ENCODE data around the gene CDX1. TPM values are rescaled to one million over a fixed set of nuclear protein-coding genes. Genes with fewer than 3 reads are reported as not detected.

CDX1 gene
- total and polyA plus RNA-seq, 9 donors: 0.12 to 6.0 (median 0.32) TPM

DNA sequence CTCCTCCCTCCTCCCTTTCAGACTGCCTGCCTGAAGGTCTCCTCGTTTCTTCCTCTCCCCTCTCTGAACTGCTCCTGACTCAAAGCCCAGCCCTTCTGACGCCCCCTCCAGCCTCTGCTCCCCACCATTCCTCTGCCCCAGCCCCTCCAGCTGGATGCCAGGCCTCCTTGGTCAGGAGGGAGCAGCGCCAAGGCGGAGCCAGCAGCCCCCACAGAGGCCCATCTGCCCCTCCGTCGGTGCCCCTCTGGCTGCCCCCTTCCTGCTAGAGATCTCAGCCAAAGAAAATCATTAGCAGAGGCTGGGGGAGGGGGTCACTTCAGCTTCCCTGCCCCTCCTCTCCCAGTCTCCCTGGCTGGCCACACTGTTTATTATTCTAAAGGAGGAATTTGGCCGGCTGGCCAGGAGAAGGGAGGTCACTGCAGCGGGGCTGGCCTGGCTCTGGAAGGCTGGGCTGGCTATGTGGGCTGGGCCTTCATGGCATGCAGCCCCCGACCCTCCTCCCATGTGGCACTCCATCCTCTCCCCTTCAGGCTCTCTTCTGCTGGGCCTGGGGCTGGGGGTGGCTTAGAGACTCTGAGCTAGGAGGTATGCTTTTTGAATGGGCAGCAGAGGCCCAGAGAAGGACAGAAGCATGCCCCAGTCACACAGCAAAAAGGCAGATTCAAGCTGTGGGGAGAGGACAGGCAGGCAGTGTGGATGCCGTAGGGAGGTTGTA is 27.9 kb upstream of the CDX1 start:
- Histone ChIP-seq H3K27ac (ENCODE audit: low read length) (peak overlapping the region; percentile 65), H3K4me3 (ENCODE audit: low read length) (no peak overlapping the region), H3K36me3 (ENCODE audit: control insufficient read depth, insufficient read depth, low read length) (peaks cover 13% of the 10 kb centered on the region), H3K9me3 (replicated peaks; ENCODE audit: control insufficient read depth, low read depth, low read length) (no peaks in the 10 kb centered on the region), H3K4me1 (ENCODE audit: control insufficient read depth, insufficient read depth, low read length) (peaks cover 64% of the 10 kb centered on the region), H3K27me3 (ENCODE audit: control insufficient read depth, insufficient read depth, low read length) (no peaks in the 10 kb centered on the region)
- peak; percentile 83 for DNase-seq
- 17% methylated on average over 5 of the region's 10 CpGs for WGBS (ENCODE audit: insufficient coverage)

DNA sequence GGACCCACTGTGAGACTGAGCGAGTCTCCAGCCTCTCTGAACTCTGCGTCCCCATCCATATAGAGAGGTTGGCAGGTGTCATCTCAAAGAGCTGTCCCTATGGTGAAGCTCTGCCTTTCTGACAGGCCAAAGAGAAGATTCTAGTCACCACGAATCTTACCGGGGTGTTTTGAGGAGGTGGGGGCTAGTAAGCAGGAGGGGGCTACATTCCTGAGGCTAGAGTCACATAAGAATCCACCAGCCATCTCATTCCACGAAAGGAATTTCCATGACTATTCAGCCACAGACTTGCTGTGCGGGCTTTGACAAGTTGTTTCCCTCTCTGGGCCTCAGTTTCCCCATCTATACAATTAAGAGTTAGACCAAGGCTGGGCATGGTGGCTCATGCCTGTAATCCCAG is 27.2 kb upstream of the CDX1 start:
- peaks cover 10% of the 10 kb centered on the region for H3K36me3 ChIP-seq (ENCODE audit: control insufficient read depth, insufficient read depth, low read length)
- peak overlapping the region; percentile 36 for H3K27ac ChIP-seq (ENCODE audit: low read length)
- 50% methylated on average over 3 of the region's 6 CpGs for WGBS (ENCODE audit: insufficient coverage)
- no peak for DNase-seq
- H3K4me1 ChIP-seq (ENCODE audit: control insufficient read depth, insufficient read depth, low read length): peaks cover 71% of the 10 kb centered on the region
- H3K4me3 ChIP-seq (ENCODE audit: low read length): no peak overlapping the region
- H3K9me3 ChIP-seq (replicated peaks; ENCODE audit: control insufficient read depth, low read depth, low read length): no peaks in the 10 kb centered on the region
- no peaks in the 10 kb centered on the region for H3K27me3 ChIP-seq (ENCODE audit: control insufficient read depth, insufficient read depth, low read length)

DNA sequence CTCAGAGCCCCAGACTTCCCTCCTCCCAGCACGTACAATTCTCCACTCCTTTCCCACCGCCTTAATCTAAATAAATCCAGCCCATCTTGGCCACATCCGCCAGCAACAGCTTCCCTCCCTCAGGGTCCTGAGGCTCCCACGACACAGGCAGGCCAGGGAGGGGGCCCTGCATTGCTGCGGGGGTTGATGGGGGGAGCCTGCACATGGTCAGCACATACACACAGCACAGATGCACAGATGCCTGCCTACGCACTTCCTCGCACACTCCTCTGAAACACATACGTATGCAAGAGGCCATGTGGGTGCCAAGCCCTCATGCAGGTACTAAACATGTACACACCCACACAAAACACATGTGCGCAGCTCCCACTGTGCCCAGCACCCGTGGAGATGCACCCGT is 25.7 kb upstream of the CDX1 start:
- no peak overlapping the region for H3K4me3 ChIP-seq (ENCODE audit: low read length)
- peaks cover 6% of the 10 kb centered on the region for H3K36me3 ChIP-seq (ENCODE audit: control insufficient read depth, insufficient read depth, low read length)
- no peaks in the 10 kb centered on the region for H3K27me3 ChIP-seq (ENCODE audit: control insufficient read depth, insufficient read depth, low read length)
- H3K4me1 ChIP-seq (ENCODE audit: control insufficient read depth, insufficient read depth, low read length): peaks cover 81% of the 10 kb centered on the region
- H3K27ac ChIP-seq (ENCODE audit: low read length): peak overlapping the region; percentile 88
- 27% methylated on average over 6 of the region's 11 CpGs for WGBS (ENCODE audit: insufficient coverage)
- peak; percentile 76 for DNase-seq
- no peaks in the 10 kb centered on the region for H3K9me3 ChIP-seq (replicated peaks; ENCODE audit: control insufficient read depth, low read depth, low read length)

DNA sequence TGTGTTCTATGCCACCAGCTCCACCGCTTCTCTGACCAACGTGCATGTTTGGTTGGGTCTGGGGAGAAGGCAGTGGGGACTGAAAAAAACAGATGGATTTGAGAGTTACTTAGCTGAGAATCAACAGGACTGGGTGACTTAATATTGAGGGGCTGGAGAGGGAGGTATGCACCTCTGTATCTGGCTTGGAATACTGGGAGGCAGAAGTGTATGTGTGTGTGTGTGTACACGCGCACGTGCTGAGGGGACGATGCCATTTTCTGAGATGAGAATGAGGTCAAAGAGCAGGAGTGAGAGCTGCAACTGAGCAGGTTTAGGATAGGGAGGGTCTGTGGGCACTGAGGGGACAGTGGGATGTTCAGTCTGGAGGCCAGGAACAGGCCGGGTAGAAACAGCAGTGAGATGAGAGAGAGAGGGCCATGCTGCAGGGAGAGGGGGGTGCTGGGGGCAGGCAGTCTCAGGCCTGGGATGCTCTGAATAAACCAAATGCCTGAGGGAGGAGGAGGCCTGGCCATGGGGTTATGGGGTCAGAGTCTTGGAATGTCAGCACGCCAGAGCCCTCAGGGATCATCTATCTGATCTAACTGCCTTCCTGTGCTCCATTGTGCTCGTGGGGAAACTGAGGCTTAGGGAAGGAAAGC is 24.9 kb upstream of the CDX1 start:
- H3K9me3 ChIP-seq (replicated peaks; ENCODE audit: control insufficient read depth, low read depth, low read length): no peaks in the 10 kb centered on the region
- no peaks in the 10 kb centered on the region for H3K27me3 ChIP-seq (ENCODE audit: control insufficient read depth, insufficient read depth, low read length)
- peaks cover 6% of the 10 kb centered on the region for H3K36me3 ChIP-seq (ENCODE audit: control insufficient read depth, insufficient read depth, low read length)
- H3K4me3 ChIP-seq (ENCODE audit: low read length): no peak overlapping the region
- no peak for DNase-seq
- peak overlapping the region; percentile 71 for H3K27ac ChIP-seq (ENCODE audit: low read length)
- peaks cover 81% of the 10 kb centered on the region for H3K4me1 ChIP-seq (ENCODE audit: control insufficient read depth, insufficient read depth, low read length)
- WGBS (ENCODE audit: insufficient coverage): 45% methylated on average over 9 of the region's 9 CpGs

DNA sequence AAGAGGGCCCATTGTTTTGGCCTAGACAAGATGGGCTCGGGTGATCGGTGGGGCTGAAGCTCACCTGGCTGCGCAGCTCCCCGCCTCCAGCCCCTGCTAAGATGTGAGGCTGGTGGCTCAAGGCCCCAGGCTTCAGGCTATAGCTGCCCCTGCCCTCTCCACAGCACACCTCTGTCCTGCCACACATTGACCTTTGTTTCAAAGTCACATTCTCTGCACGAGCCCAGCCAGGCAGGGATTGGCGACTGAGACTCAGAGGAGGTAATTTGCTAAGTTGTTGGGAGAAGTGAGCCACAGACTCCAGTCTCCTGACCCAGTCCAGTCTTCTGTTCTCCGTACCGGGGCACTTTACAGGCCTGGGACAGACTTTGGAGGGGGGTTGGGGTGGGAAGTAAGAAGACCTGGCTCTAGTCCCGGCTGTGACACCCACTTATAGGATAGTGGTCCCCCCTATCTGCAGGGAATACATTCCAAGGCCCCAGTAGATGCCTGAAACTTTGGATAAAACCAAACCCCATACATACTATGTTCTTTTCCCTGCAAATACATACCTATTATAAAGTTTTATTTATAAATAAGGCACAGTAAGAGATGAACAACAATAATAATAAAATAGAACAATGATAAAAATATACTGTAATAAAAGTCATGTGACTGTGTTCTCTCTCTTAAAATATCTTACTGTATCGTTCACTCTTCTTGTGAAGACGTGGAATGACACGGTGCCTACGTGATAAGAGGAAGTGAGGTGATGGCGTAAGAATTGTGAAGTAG is 24.2 kb upstream of the CDX1 start:
- Histone ChIP-seq H3K4me1 (ENCODE audit: control insufficient read depth, insufficient read depth, low read length) (peaks cover 83% of the 10 kb centered on the region), H3K36me3 (ENCODE audit: control insufficient read depth, insufficient read depth, low read length) (peaks cover 7% of the 10 kb centered on the region), H3K4me3 (ENCODE audit: low read length) (no peak overlapping the region), H3K27ac (ENCODE audit: low read length) (peak overlapping the region; percentile 94), H3K27me3 (ENCODE audit: control insufficient read depth, insufficient read depth, low read length) (no peaks in the 10 kb centered on the region), H3K9me3 (replicated peaks; ENCODE audit: control insufficient read depth, low read depth, low read length) (no peaks in the 10 kb centered on the region)
- WGBS (ENCODE audit: insufficient coverage): 86% methylated on average over 5 of the region's 14 CpGs
- no peak for DNase-seq

DNA sequence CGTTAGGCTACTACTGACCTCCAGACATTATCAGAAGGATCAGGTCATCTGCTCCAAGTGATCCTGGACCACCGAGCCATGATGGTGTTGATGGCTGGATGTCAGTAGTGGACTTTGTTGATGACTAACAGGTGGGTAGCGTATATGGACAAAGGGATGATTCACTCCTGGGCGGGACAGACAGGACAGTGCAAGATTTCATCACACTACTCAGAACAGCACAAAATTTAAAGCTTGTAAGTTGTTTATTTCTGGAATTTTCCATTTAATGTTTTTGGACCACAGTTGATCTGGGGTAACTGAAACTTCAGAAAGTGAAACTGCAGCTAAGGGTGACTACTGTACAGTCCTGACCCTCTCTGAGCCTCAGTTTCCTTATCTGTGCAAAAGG is 23.6 kb upstream of the CDX1 start:
- 83% methylated on average over 1 of the region's 4 CpGs for WGBS (ENCODE audit: insufficient coverage)
- peaks cover 84% of the 10 kb centered on the region for H3K4me1 ChIP-seq (ENCODE audit: control insufficient read depth, insufficient read depth, low read length)

DNA sequence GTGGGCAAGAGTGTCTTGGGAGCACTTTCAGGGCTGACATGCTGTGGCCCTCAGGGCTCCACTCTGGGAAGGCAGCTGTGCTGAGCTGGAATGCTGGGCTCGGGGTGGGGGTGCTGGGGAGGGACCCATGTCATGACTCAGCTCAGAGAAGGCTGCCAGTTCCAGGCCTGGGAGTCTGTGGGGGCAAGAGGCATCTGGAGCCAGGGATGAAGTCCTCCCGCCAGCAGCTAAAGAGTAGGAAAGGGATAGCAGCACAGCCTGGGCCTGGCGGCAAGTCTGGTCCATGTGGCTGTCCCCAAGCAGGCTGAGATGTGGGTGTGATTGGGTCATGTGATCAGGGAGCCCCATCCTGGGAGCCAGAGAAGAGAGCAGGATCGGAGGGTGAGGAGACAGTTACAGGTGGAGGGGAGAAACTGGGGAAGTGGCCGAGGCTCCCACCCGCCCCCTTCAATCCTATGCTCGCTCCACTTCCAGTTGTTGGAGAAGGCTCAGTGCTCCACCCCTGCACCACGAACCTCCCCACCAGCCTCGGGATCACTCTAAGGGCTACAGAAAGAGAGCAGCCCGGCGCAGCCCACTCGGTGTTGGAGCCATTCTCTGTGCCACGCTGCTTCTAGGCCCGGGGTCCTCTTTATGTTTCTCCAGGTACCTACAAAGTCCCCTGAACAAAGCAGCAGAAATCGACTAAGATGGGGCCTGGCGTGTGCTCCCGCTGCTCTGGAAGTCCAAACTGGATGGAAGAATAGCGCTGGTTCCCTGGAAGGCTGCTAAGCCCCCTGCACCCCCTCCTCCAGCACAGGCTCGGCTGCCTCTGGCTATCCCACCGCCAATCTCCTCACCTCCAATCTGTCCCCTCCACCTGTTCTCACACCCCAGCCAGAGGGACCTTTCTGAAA is 23.0 kb upstream of the CDX1 start:
- no peaks in the 10 kb centered on the region for H3K9me3 ChIP-seq (replicated peaks; ENCODE audit: control insufficient read depth, low read depth, low read length)
- peak; percentile 87 for DNase-seq
- no peaks in the 10 kb centered on the region for H3K27me3 ChIP-seq (ENCODE audit: control insufficient read depth, insufficient read depth, low read length)
- WGBS (ENCODE audit: insufficient coverage): 25% methylated on average over 16 of the region's 20 CpGs
- H3K4me1 ChIP-seq (ENCODE audit: control insufficient read depth, insufficient read depth, low read length): peaks cover 81% of the 10 kb centered on the region
- H3K4me3 ChIP-seq (ENCODE audit: low read length): no peak overlapping the region
- peaks cover 12% of the 10 kb centered on the region for H3K36me3 ChIP-seq (ENCODE audit: control insufficient read depth, insufficient read depth, low read length)
- peak overlapping the region; percentile 94 for H3K27ac ChIP-seq (ENCODE audit: low read length)

More for the DNA sequence above, 23.6 kb upstream of the CDX1 start:
- H3K36me3 ChIP-seq (ENCODE audit: control insufficient read depth, insufficient read depth, low read length): peaks cover 8% of the 10 kb centered on the region
- H3K27ac ChIP-seq (ENCODE audit: low read length): peak overlapping the region; percentile 94
- no peaks in the 10 kb centered on the region for H3K27me3 ChIP-seq (ENCODE audit: control insufficient read depth, insufficient read depth, low read length)
- H3K4me3 ChIP-seq (ENCODE audit: low read length): no peak overlapping the region
- H3K9me3 ChIP-seq (replicated peaks; ENCODE audit: control insufficient read depth, low read depth, low read length): no peaks in the 10 kb centered on the region
- peak; percentile 88 for DNase-seq

DNA sequence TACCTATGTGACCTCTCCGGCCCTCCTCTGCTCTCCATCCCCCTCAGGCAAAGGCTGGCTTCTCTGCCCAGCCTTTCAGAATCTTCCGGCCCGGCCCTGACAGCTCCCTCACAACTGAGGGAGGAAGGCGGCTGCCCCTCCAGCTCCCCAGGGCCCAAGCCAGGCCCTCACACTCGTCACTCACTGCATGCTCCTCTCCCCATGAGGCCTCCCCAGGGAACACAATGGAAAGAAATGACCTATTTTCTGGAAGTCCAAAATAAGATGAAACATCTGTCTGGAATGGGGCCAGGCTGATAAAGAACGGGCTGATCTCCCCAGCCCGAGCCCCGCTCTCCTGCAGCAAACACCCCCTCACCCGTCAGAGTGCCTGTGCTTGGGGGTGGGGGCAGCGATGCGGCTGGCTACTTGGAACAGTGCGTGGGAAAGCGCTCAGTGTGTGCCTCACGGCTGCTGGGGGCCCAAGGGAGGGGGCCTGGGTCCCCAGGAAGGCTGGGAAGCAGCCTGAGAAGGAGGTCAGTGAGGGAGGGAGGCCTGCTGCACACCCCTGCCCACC is 22.3 kb upstream of the CDX1 start:
- Histone ChIP-seq H3K9me3 (replicated peaks; ENCODE audit: control insufficient read depth, low read depth, low read length) (no peaks in the 10 kb centered on the region), H3K36me3 (ENCODE audit: control insufficient read depth, insufficient read depth, low read length) (peaks cover 13% of the 10 kb centered on the region), H3K4me3 (ENCODE audit: low read length) (no peak overlapping the region), H3K27ac (ENCODE audit: low read length) (peak overlapping the region; percentile 94), H3K4me1 (ENCODE audit: control insufficient read depth, insufficient read depth, low read length) (peaks cover 76% of the 10 kb centered on the region), H3K27me3 (ENCODE audit: control insufficient read depth, insufficient read depth, low read length) (no peaks in the 10 kb centered on the region)
- 22% methylated on average over 6 of the region's 14 CpGs for WGBS (ENCODE audit: insufficient coverage)
- peak; percentile 92 for DNase-seq

DNA sequence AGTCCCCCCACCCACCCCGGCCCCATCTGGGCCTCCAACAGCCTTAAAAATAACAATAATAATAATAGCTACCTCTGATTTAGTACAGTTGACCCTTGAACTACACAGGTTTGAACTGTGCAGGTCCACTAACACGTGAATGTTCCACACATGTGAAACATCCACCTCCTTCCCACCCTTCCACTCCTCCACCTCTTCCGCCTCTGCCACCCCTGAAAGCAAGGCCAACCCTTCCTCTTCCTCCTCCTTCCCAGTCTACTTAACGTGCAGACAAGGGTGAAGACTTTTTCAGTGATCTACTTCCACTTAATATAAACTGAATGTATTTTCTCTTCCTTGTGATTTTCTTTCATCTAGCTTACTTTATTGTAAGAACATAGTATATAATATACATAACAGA is 21.7 kb upstream of the CDX1 start:
- H3K4me1 ChIP-seq (ENCODE audit: control insufficient read depth, insufficient read depth, low read length): peaks cover 74% of the 10 kb centered on the region
- DNase-seq: no peak
- H3K36me3 ChIP-seq (ENCODE audit: control insufficient read depth, insufficient read depth, low read length): peaks cover 13% of the 10 kb centered on the region
- H3K9me3 ChIP-seq (replicated peaks; ENCODE audit: control insufficient read depth, low read depth, low read length): no peaks in the 10 kb centered on the region
- WGBS (ENCODE audit: insufficient coverage): 55% methylated on average over 2 of the region's 4 CpGs
- H3K27me3 ChIP-seq (ENCODE audit: control insufficient read depth, insufficient read depth, low read length): no peaks in the 10 kb centered on the region
- H3K27ac ChIP-seq (ENCODE audit: low read length): peak overlapping the region; percentile 94
- no peak overlapping the region for H3K4me3 ChIP-seq (ENCODE audit: low read length)

Data from muscle of leg (tissue), 11 donors.